Subcutaneous abdominal adipose tissue (tissue), 5 donors: ENCODE measurements around the gene TBCD.

Experiments
- H3K27ac ChIP-seq: one replicate; pipeline ENCODE4 v1.7.0; 2013; ENCODE audit warnings: low read depth, mild to moderate bottlenecking, inconsistent platforms, low read length, moderate library complexity
- H3K27me3 ChIP-seq, 5 donors: one replicate each; pipeline ENCODE4 v1.7.0; 2013; ENCODE audit warnings: low read length in 5 of 5, inconsistent platforms in 1 of 5; ENCODE audit not compliant: control insufficient read depth in 5 of 5, insufficient read depth in 4 of 5
- H3K36me3 ChIP-seq, 5 donors: one replicate each; pipeline ENCODE4 v1.7.0; 2013; ENCODE audit warnings: low read length in 5 of 5; ENCODE audit not compliant: control insufficient read depth in 5 of 5, insufficient read depth in 5 of 5
- H3K4me1 ChIP-seq, 5 donors: one replicate each; pipeline ENCODE4 v1.7.0; 2013; ENCODE audit warnings: low read length in 5 of 5, mild to moderate bottlenecking in 3 of 5, moderate library complexity in 1 of 5; ENCODE audit not compliant: control insufficient read depth in 5 of 5, insufficient read depth in 5 of 5
- H3K4me3 ChIP-seq, 5 donors: one replicate each; pipeline ENCODE4 v1.7.0; 2013; ENCODE audit warnings: low read length in 5 of 5, low read depth in 1 of 5
- H3K9ac ChIP-seq, 5 donors: one replicate each; pipeline ENCODE4 v1.7.0; 2013; ENCODE audit warnings: low read length in 5 of 5, mild to moderate bottlenecking in 4 of 5, moderate library complexity in 3 of 5
- H3K9me3 ChIP-seq, 5 donors: one replicate each; pipeline ENCODE4 v1.7.0; 2013; ENCODE audit warnings: low read length in 5 of 5; ENCODE audit not compliant: control insufficient read depth in 5 of 5
- donor health status: healthy.
- donor health status: healthy.
- donor health status: healthy.
- donor health status: healthy.
- donor health status: healthy.

TBCD gene

DNA sequence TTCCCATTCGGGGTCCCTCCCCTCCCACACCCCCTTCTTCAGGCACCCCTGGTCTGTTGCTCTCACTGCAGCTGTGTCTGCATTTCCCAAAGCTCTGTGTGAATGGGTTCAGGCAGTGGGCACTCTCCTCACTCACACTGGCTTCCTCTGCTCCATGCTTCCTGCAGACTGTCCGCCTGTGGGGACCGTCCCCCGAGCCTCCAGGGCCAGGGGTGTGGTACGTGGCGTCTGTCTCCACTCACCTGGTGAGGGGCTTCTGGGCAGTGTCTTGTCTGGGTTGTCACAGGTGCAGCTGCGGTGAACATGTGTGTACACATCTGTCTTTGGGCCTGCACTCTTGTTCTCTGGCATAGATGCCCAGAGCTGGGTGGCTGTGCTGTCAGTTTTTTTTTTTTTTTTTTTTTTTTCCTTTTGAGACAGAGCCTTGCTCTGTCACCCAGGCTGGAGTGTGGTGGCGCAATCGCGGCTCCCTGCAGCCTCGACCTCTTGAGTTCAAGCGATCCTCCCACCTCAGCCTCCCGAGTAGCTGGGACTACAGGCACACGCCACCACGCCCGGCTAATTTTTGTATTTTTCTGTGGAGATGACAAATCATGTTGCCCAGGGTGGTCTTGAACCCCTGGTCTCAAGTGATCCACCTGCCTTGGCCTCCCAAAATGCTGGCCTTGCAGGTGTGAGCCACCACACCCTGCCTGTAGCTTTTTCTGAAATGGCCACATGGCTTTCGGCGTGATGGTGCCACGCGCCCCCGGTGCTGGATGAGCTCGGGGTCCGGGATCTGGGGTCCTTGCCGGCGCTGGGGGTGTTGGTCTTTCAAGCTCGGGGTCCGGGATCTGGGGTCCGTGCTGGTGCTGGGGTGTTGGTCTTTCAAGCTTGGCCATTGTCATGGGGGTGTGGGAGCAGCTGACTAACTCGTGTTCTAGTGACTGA is 144.5 kb downstream of the TBCD start:
- no peaks in the 10 kb centered on the region for H3K9me3 ChIP-seq
- H3K27ac ChIP-seq = no peak overlapping the region
- H3K36me3 ChIP-seq = peaks cover 0 to 35% (median 22%) of the 10 kb centered on the region in 5 donors
- H3K4me3 ChIP-seq = no peak overlapping the region
- H3K27me3 ChIP-seq = peaks cover 0 to 3% (median 0%) of the 10 kb centered on the region in 5 donors
- H3K9ac ChIP-seq = no peak overlapping the region
- peaks cover 3 to 29% (median 11%) of the 10 kb centered on the region in 5 donors for H3K4me1 ChIP-seq

DNA sequence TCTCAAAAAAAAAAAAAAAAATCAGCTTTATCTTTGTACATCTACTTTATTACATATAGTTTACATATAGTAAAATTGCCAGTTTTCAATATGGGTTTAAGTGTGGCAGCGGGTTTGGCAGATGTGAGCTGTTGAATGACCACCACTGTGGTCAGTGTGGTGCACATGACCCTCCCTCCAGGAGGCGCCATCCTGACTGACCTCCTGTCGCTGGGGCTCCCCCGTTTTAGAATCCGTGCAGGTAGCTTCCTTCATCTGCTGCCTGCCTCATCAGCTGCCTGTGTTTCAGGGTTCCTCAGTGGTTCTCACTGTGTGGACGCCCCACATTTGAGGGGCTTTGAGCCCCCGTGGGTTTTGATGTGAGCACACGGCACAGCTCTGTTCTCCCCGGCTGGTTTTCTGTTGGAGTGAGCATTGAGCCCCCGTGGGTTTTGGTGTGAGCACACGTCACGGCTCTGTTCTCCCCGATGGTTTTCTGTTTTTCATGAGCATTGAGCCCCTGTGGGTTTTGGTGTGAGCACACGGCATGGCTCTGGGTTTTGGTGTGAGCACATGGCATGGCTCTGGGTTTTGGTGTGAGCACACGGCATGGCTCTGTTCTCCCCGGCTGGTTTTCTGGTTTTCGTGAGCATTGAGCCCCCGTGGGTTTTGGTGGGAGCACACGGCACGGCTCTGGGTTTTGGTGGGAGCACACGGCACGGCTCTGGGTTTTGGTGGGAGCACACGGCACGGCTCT is 145.8 kb downstream of the TBCD start:
- Histone ChIP-seq H3K36me3 (peaks cover 0 to 45% (median 24%) of the 10 kb centered on the region in 5 donors), H3K9me3 (no peaks in the 10 kb centered on the region), H3K9ac (no peak overlapping the region), H3K4me3 (no peak overlapping the region), H3K27me3 (no peaks in the 10 kb centered on the region), H3K27ac (no peak overlapping the region), H3K4me1 (peaks cover 3 to 20% (median 11%) of the 10 kb centered on the region in 5 donors)

- peaks cover 0 to 56% (median 32%) of the 10 kb centered on the region in 5 donors for H3K36me3 ChIP-seq
- no peak overlapping the region for H3K27ac ChIP-seq
- H3K9me3 ChIP-seq = no peaks in the 10 kb centered on the region
Measured at GRCh38 chr17:82898976-82899514, 147.2 kb downstream of the TBCD start.

DNA sequence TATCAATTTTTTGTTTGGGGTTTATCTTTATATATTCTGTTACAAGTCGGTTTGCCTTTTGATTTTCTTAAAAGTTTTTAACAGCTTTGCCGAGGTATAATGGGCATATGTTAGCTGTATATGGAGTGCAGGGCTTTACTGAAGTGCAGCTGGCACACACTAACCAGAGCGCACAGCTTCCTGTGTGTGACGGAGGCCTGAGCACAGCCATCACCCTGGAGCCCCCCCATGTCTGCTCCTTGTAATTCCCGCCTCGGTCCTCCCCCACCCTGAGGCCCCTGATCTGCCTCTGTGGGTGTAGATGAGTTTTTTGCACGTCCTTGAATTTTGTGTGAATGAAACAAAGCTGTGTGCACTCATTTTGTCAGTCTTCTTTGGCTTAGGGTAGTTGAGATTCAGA is 148.1 kb downstream of the TBCD start:
- no peak overlapping the region for H3K9ac ChIP-seq
- H3K27ac ChIP-seq = no peak overlapping the region
- no peak overlapping the region for H3K4me3 ChIP-seq
- H3K4me1 ChIP-seq = peaks cover 0 to 3% (median 0%) of the 10 kb centered on the region in 5 donors
- H3K36me3 ChIP-seq = peaks cover 0 to 64% (median 41%) of the 10 kb centered on the region in 5 donors
- no peaks in the 10 kb centered on the region for H3K9me3 ChIP-seq
- no peaks in the 10 kb centered on the region for H3K27me3 ChIP-seq

More at GRCh38 chr17:82898976-82899514, 147.2 kb downstream of the TBCD start:
- Histone ChIP-seq H3K27me3 (no peaks in the 10 kb centered on the region), H3K4me1 (peaks cover 3 to 8% (median 4%) of the 10 kb centered on the region in 5 donors), H3K4me3 (no peak overlapping the region), H3K9ac (no peak overlapping the region)

GRCh38 chr17:82900741-82901140 is 148.9 kb downstream of the TBCD start:
- Histone ChIP-seq H3K4me1 (peaks cover 0 to 3% (median 0%) of the 10 kb centered on the region in 5 donors), H3K36me3 (peaks cover 0 to 62% (median 44%) of the 10 kb centered on the region in 5 donors), H3K9me3 (no peaks in the 10 kb centered on the region), H3K4me3 (no peak overlapping the region), H3K9ac (no peak overlapping the region), H3K27me3 (no peaks in the 10 kb centered on the region), H3K27ac (no peak overlapping the region)

DNA sequence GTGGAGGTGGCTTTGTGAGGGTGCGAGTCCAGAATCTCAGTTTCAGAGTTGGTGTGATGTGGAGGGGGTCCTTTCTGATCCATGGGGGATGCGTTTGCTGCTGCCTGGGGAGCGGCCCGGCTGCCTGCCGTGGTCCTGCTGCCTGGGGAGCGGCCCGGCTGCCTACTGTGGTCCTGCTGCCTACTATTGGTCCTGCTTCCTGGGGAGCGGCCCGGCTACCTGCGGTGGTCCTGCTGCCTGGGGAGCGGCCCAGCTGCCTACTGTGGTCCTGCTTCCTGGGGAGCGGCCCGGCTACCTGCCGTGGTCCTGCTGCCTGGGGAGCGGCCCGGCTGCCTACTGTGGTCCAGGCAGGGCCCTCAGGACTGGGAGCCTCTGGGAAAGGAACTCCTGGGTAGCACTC is 149.5 kb downstream of the TBCD start:
- no peaks in the 10 kb centered on the region for H3K27me3 ChIP-seq
- no peak overlapping the region for H3K4me3 ChIP-seq
- no peak overlapping the region for H3K9ac ChIP-seq
- H3K4me1 ChIP-seq = peaks cover 0 to 3% (median 0%) of the 10 kb centered on the region in 5 donors
- H3K9me3 ChIP-seq = no peaks in the 10 kb centered on the region
- no peak overlapping the region for H3K27ac ChIP-seq
- peaks cover 0 to 63% (median 45%) of the 10 kb centered on the region in 5 donors for H3K36me3 ChIP-seq

DNA sequence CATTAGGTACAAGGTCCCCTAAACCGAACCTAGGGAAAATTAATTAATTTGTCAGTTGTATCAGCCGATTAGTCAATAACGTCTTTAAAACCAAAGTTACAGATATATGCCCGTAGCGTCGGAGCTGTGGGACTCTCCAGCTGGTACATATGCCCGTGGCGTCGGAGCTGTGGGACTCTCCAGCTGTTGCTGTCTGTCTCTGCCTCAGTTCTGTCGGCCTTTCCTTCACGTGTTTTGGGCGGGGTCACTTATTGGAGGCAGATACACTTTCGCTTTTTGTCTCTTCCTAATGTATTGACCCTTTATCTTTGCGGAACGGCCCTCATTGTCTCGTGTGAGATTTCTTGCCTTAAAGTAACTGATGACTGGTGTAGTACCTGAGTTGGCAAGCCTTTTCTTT is 150.0 kb downstream of the TBCD start:
- no peaks in the 10 kb centered on the region for H3K27me3 ChIP-seq
- H3K9me3 ChIP-seq = no peaks in the 10 kb centered on the region
- no peak overlapping the region for H3K4me3 ChIP-seq
- peaks cover 0 to 3% (median 0%) of the 10 kb centered on the region in 5 donors for H3K4me1 ChIP-seq
- peaks cover 0 to 68% (median 46%) of the 10 kb centered on the region in 5 donors for H3K36me3 ChIP-seq
- H3K9ac ChIP-seq = no peak overlapping the region
- H3K27ac ChIP-seq = no peak overlapping the region

DNA sequence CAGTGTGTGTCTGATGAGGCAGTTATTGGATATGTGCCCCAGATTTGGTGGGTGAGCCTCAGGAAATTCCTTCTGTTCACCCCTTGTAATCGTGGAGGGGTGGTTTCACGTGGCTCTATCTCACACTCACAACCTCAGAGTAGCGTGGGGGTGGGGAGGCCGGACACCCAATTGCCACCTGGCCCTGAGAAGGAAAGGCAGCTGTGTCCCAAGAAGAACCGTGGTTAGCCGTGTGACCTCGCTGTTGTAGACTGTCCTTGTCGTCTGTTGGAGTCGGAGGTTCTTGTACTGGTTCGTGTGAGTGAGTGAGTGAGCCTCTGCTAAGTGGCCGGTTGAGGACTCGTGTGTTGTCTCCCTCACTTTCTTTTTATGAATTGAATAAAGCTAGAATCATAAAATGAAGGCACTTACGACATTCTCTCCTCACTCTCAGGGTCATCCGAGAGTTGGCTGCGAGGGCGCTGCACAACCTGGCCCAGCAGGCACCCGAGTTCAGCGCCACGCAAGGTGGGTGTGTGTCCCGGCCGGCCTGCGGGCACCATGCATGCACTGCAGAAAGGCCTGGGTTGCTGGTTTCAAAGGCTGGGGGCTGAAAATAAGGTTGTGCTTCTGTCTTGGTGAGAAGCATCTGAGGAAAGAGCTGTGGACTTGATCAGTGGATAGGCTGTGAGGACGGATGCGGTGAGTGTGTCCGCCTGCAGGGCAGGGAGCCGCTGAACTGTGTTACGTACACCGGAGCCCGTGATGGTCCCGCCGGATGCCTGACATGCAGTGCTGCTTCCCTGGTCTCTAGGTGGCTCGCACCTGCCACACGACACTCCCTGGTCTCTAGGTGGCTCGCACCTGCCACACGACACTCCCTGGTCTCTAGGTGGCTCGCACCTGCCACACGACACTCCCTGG is 151.4 kb downstream of the TBCD start:
- no peak overlapping the region for H3K4me3 ChIP-seq
- H3K4me1 ChIP-seq = peaks cover 0 to 7% (median 0%) of the 10 kb centered on the region in 5 donors
- no peaks in the 10 kb centered on the region for H3K9me3 ChIP-seq
- peaks cover 0 to 82% (median 56%) of the 10 kb centered on the region in 5 donors for H3K36me3 ChIP-seq
- H3K27ac ChIP-seq = no peak overlapping the region
- H3K27me3 ChIP-seq = no peaks in the 10 kb centered on the region
- H3K9ac ChIP-seq = no peak overlapping the region

DNA sequence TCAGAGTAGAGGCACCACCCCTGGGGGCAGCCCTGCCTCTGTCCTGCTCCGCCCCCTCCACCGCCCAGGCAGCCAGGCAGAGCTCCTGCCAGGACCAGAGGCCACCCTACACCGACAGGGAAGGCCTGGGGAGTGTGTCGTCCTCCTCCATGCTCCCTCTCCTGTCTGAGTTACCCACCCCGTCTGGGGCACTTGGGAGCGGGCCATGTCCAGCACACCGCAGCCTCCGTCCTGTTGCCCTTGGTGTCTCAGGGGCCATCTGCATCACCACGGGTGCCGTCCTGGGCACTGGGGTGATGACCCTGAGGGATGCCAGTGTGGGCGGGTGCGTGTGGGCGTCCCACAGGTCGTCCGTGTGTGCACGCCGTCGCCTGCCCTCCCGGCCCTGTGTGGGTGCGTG is 153.3 kb downstream of the TBCD start:
- no peaks in the 10 kb centered on the region for H3K27me3 ChIP-seq
- peaks cover 0 to 7% (median 0%) of the 10 kb centered on the region in 5 donors for H3K4me1 ChIP-seq
- H3K9me3 ChIP-seq = no peaks in the 10 kb centered on the region
- no peak overlapping the region for H3K9ac ChIP-seq
- H3K4me3 ChIP-seq = no peak overlapping the region
- H3K27ac ChIP-seq = no peak overlapping the region
- H3K36me3 ChIP-seq = peaks cover 0 to 79% (median 52%) of the 10 kb centered on the region in 5 donors
